Gastroesophageal sphincter (tissue), 3 donors: Measurements from ENCODE around the gene ADAMTS5.

ENCODE experiments used
- EP300 ChIP-seq: sonication (generic); formaldehyde crosslinking; IDR thresholded peaks from one replicate; pipeline ENCODE4 v1.6.1; 2017; ENCODE audit warnings: antibody characterized with exemption, mild to moderate bottlenecking
- POLR2A ChIP-seq, 2 donors: fragments of 450-650 bp; IDR thresholded peaks; one replicate each; pipeline ENCODE4 v1.6.1; 2017; ENCODE audit warnings: antibody characterized with exemption in 2 of 2, mild to moderate bottlenecking in 2 of 2, moderate library complexity in 1 of 2
- POLR2AphosphoS5 ChIP-seq: sonication (generic); formaldehyde crosslinking; IDR thresholded peaks from one replicate; pipeline ENCODE4 v1.6.1; 2017; ENCODE audit warnings: antibody characterized with exemption
- TF ChIP-seq, protein P1 (sequence below), 4 experiments: fragments of 200-600 bp in 2 of 4; fragments of 450-650 bp in 2 of 4; sonication (generic) in 1 of 4; IDR thresholded peaks; one replicate each; pipeline ENCODE4 v1.5.1; 2017 to 2019; ENCODE audit warnings: antibody characterized with exemption in 4 of 4, mild to moderate bottlenecking in 2 of 4, moderate library complexity in 2 of 4

DNA sequence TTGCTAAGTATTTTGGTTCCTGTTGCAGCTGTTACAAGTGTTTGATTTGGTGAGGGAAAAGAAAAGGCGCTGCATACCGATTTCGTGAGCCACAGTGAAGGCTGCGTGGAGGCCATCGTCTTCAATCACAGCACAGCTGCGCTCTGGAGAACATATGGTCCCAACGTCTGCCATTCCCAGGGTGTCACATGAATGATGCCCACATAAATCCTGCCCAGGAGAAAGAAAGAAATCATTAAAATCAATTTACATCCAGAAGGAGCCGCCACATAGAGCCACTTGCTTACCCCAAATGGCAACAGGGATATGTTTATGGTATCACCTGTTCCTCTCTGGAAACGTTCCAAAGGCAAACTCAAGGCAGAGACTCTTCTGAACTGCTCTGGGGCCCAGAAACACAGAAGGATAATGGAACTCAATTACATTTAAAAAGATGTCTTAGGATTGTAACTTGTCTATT, 12.2 kb downstream of the ADAMTS5 start:
- no peak for TF ChIP-seq POLR2A (IDR thresholded peaks at IDR 0.05)
- TF ChIP-seq EP300: no peak
- TF ChIP-seq, protein P1, sequence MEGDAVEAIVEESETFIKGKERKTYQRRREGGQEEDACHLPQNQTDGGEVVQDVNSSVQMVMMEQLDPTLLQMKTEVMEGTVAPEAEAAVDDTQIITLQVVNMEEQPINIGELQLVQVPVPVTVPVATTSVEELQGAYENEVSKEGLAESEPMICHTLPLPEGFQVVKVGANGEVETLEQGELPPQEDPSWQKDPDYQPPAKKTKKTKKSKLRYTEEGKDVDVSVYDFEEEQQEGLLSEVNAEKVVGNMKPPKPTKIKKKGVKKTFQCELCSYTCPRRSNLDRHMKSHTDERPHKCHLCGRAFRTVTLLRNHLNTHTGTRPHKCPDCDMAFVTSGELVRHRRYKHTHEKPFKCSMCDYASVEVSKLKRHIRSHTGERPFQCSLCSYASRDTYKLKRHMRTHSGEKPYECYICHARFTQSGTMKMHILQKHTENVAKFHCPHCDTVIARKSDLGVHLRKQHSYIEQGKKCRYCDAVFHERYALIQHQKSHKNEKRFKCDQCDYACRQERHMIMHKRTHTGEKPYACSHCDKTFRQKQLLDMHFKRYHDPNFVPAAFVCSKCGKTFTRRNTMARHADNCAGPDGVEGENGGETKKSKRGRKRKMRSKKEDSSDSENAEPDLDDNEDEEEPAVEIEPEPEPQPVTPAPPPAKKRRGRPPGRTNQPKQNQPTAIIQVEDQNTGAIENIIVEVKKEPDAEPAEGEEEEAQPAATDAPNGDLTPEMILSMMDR (IDR thresholded peaks at IDR 0.05): no peak
- no peak for TF ChIP-seq POLR2AphosphoS5
